A549 (cell line): Measurements from ENCODE around the gene TBCE. TPM values are rescaled to one million over a fixed set of nuclear protein-coding genes. Genes with fewer than 3 reads are reported as not detected.

Source experiments
- ATAC-seq, 2 experiments: fragments of 200-7000 bp in 1 of 2; fragments of >200 bp in 1 of 2; cut with Nextera tagmentation in 1 of 2; cut with Tn5 transposase in 1 of 2; 3 replicates each; pipeline versions ENCODE4 v1.8.0 to v1.9.1; 2018 to 2020; ENCODE audit warnings: mild to moderate bottlenecking in 1 of 2, moderate library complexity in 1 of 2
- CTCF ChIA-PET: fragments of 300-600 bp; sonication (Branson Sonifier 250); formaldehyde crosslinking; extraction: SDS; loops from one replicate; lab custom pipeline; 2021; ENCODE audit warnings: antibody characterized with exemption, inconsistent platforms; lab: Yijun Ruan, JAX
- POLR2A ChIA-PET: fragments of 350-600 bp; formaldehyde crosslinking; extraction: SDS; loops from one replicate; lab custom pipeline; 2021; ENCODE audit warnings: antibody characterized with exemption, inconsistent platforms; lab: Yijun Ruan, JAX
- DNase-seq, 2 experiments: peaks; one replicate each; pipeline versions ENCODE4 v3.0.0 to v3.0.0-alpha.2; 2011 to 2016; ENCODE audit warnings: low read depth in 1 of 2, low spot score in 1 of 2
- FAIRE-seq: peaks from 2 replicates; lab custom pipeline; 2011; peaks lifted over from hg19 to GRCh38; lab: Jason Lieb, UNC
- H3K27ac ChIP-seq, 2 experiments: fragments of >200 bp; sonication (Bioruptor Twin); formaldehyde crosslinking; 3 replicates each; pipeline ENCODE4 v1.5.1; 2016 to 2017
- H3K4me1 ChIP-seq: fragments of >200 bp; sonication (Bioruptor Twin); formaldehyde crosslinking; 3 replicates; pipeline ENCODE4 v1.6.1; 2016
- H3K4me2 ChIP-seq: fragments of >200 bp; sonication (Bioruptor Twin); formaldehyde crosslinking; 3 replicates; pipeline ENCODE4 v1.6.1; 2016
- H3K4me3 ChIP-seq: fragments of >200 bp; sonication (Bioruptor Twin); formaldehyde crosslinking; 3 replicates; pipeline ENCODE4 v1.5.1; 2016
- H3K9me3 ChIP-seq: fragments of >200 bp; sonication (Bioruptor Twin); formaldehyde crosslinking; 3 replicates; pipeline ENCODE4 v1.6.1; 2016
- CBX2 ChIP-seq: fragments of 200-600 bp; sonication (generic); IDR thresholded peaks from 2 replicates; pipeline ENCODE4 v1.6.1; 2016; ENCODE audit warnings: low read depth, mild to moderate bottlenecking, borderline replicate concordance
- CEBPB ChIP-seq, 2 experiments: fragments of >200 bp in 1 of 2; sonication (Bioruptor Twin) in 1 of 2; formaldehyde crosslinking in 1 of 2; IDR thresholded peaks; 2 replicates each; pipeline ENCODE4 v1.6.1; 2012 to 2016
- HDAC2 ChIP-seq: fragments of 200-600 bp; sonication (generic); IDR thresholded peaks from 2 replicates; pipeline ENCODE4 v1.6.1; 2016
- HEYL ChIP-seq: fragments of 250-450 bp; sonication (Bioruptor Pico); IDR thresholded peaks from 2 replicates; pipeline ENCODE4 v1.8.0; 2021; ENCODE audit warnings: mild to moderate bottlenecking, moderate library complexity
- JUN ChIP-seq, 2 experiments: fragments of >200 bp; sonication (Bioruptor Twin); formaldehyde crosslinking; IDR thresholded peaks; 2 replicates in 1 of 2; 3 replicates in 1 of 2; pipeline ENCODE4 v1.6.1; 2016 to 2017
- JUNB ChIP-seq: fragments of >200 bp; sonication (Bioruptor Twin); formaldehyde crosslinking; IDR thresholded peaks from 2 replicates; pipeline ENCODE4 v1.6.1; 2016
- MAZ ChIP-seq: fragments of 150-350 bp; IDR thresholded peaks from 2 replicates; pipeline ENCODE4 v1.6.1; 2014; ENCODE audit warnings: antibody characterized with exemption, low read depth, low read length, borderline replicate concordance
- MYC ChIP-seq: IDR thresholded peaks from 2 replicates; pipeline ENCODE4 v1.6.1; 2012; ENCODE audit warnings: mild to moderate bottlenecking, inconsistent platforms, low read length, improper control_type of control experiment, borderline replicate concordance
- ZSCAN20 ChIP-seq: fragments of 250-450 bp; sonication (Bioruptor Pico); IDR thresholded peaks from 2 replicates; pipeline ENCODE4 v1.8.0; 2022; ENCODE audit warnings: mild to moderate bottlenecking, moderate library complexity
- WGBS: methylation state at CpG from one replicate; pipeline ENCODE4 v1.1.6; 2017; ENCODE audit errors: missing lambda C conversion rate; 5-methylcytosine and 5-hydroxymethylcytosine counted together
- polyA plus RNA-seq, 4 experiments: library from polyadenylated mRNA; depleted of rRNA in 3 of 4; stranded (reverse); fragments of >200 nt; fragmentation: RNase III in 1 of 4; extraction: RNeasy Plus Mini Kit Qiagen cat#74134 plus additional on column Dnase treatment in 1 of 4; gene quantifications; 2 replicates in 3 of 4; 3 replicates in 1 of 4; pipeline ENCODE4 v1.2.3, GENCODE V29; 2011 to 2017
- TF ChIP-seq, protein P1 (sequence below): IDR thresholded peaks from 2 replicates; pipeline ENCODE4 v1.6.1; 2012; ENCODE audit warnings: low read depth, borderline replicate concordance
- TF ChIP-seq, protein P2 (sequence below): IDR thresholded peaks from 2 replicates; pipeline ENCODE4 v1.6.1; 2012
- TF ChIP-seq, protein P3 (sequence below): fragments of >200 bp; sonication (Bioruptor Twin); formaldehyde crosslinking; IDR thresholded peaks from 2 replicates; pipeline ENCODE4 v1.6.1; 2016
- TF ChIP-seq, protein P4 (sequence below): fragments of >200 bp; sonication (Bioruptor Twin); formaldehyde crosslinking; IDR thresholded peaks from 3 replicates; pipeline ENCODE4 v1.5.1; 2016
- TF ChIP-seq, protein P5 (sequence below): fragments of 250-450 bp; sonication (Bioruptor Pico); IDR thresholded peaks from 2 replicates; pipeline ENCODE4 v1.5.0; 2020; ENCODE audit warnings: low read depth, mild to moderate bottlenecking, moderate library complexity
- TF ChIP-seq, protein P6 (sequence below): fragments of 200-600 bp; sonication (generic); IDR thresholded peaks from 2 replicates; pipeline ENCODE4 v1.6.1; 2016; ENCODE audit warnings: antibody characterized with exemption, mild to moderate bottlenecking, moderate library complexity
- TF ChIP-seq, protein P7 (sequence below): fragments of >200 bp; sonication (Bioruptor Twin); formaldehyde crosslinking; IDR thresholded peaks from 3 replicates; pipeline ENCODE4 v1.6.1; 2016

Gene TBCE
- polyA plus RNA-seq, 2 of the 4 experiments (the other 2 are of a cell fraction), result 45.1 to 65.2 TPM

DNA sequence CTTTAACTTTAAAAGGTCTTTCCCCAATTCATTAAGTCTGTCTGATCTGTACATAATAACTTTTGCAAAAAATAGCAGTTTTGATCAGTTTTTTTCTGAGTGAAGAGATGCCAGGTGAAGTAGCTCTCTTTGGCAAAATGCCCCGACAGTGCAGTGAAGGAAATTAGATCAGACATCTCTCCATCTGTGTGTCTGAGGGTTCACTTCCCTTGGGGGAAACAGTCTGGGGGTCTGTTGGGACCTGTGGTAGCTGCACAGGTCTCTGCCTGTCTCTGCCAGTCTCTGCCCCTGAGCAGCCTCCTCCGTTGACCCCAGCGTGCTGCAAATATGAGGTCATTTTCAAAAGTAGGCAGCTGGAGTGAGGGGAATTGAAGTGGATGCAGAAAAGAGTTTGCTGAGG is 54.5 kb downstream of the TBCE start:
- DNase-seq (no peak), FAIRE-seq (no peak), ATAC-seq (no peak)
- no peak for TF ChIP-seq HDAC2
- TF ChIP-seq, protein P1, sequence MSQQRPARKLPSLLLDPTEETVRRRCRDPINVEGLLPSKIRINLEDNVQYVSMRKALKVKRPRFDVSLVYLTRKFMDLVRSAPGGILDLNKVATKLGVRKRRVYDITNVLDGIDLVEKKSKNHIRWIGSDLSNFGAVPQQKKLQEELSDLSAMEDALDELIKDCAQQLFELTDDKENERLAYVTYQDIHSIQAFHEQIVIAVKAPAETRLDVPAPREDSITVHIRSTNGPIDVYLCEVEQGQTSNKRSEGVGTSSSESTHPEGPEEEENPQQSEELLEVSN, result no peak
- no peak for TF ChIP-seq CEBPB (IDR thresholded peaks at IDR 0.05)
- TF ChIP-seq, protein P2, sequence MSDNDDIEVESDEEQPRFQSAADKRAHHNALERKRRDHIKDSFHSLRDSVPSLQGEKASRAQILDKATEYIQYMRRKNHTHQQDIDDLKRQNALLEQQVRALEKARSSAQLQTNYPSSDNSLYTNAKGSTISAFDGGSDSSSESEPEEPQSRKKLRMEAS, result no peak
- TF ChIP-seq ZSCAN20 (CRISPR knock-in tag), result no peak
- TF ChIP-seq CBX2, result no peak
- no peak for TF ChIP-seq MAZ
- TF ChIP-seq, protein P3, sequence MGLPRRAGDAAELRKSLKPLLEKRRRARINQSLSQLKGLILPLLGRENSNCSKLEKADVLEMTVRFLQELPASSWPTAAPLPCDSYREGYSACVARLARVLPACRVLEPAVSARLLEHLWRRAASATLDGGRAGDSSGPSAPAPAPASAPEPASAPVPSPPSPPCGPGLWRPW, result no peak
- TF ChIP-seq, protein P4, sequence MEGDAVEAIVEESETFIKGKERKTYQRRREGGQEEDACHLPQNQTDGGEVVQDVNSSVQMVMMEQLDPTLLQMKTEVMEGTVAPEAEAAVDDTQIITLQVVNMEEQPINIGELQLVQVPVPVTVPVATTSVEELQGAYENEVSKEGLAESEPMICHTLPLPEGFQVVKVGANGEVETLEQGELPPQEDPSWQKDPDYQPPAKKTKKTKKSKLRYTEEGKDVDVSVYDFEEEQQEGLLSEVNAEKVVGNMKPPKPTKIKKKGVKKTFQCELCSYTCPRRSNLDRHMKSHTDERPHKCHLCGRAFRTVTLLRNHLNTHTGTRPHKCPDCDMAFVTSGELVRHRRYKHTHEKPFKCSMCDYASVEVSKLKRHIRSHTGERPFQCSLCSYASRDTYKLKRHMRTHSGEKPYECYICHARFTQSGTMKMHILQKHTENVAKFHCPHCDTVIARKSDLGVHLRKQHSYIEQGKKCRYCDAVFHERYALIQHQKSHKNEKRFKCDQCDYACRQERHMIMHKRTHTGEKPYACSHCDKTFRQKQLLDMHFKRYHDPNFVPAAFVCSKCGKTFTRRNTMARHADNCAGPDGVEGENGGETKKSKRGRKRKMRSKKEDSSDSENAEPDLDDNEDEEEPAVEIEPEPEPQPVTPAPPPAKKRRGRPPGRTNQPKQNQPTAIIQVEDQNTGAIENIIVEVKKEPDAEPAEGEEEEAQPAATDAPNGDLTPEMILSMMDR, result no peak
- no peak for TF ChIP-seq JUNB
- TF ChIP-seq MYC, result no peak
- TF ChIP-seq, protein P5, sequence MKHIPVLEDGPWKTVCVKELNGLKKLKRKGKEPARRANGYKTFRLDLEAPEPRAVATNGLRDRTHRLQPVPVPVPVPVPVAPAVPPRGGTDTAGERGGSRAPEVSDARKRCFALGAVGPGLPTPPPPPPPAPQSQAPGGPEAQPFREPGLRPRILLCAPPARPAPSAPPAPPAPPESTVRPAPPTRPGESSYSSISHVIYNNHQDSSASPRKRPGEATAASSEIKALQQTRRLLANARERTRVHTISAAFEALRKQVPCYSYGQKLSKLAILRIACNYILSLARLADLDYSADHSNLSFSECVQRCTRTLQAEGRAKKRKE (CRISPR knock-in tag), result no peak
- TF ChIP-seq, protein P6, sequence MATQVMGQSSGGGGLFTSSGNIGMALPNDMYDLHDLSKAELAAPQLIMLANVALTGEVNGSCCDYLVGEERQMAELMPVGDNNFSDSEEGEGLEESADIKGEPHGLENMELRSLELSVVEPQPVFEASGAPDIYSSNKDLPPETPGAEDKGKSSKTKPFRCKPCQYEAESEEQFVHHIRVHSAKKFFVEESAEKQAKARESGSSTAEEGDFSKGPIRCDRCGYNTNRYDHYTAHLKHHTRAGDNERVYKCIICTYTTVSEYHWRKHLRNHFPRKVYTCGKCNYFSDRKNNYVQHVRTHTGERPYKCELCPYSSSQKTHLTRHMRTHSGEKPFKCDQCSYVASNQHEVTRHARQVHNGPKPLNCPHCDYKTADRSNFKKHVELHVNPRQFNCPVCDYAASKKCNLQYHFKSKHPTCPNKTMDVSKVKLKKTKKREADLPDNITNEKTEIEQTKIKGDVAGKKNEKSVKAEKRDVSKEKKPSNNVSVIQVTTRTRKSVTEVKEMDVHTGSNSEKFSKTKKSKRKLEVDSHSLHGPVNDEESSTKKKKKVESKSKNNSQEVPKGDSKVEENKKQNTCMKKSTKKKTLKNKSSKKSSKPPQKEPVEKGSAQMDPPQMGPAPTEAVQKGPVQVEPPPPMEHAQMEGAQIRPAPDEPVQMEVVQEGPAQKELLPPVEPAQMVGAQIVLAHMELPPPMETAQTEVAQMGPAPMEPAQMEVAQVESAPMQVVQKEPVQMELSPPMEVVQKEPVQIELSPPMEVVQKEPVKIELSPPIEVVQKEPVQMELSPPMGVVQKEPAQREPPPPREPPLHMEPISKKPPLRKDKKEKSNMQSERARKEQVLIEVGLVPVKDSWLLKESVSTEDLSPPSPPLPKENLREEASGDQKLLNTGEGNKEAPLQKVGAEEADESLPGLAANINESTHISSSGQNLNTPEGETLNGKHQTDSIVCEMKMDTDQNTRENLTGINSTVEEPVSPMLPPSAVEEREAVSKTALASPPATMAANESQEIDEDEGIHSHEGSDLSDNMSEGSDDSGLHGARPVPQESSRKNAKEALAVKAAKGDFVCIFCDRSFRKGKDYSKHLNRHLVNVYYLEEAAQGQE, result no peak
- POLR2A ChIA-PET, result no interaction called here
- CTCF ChIA-PET, result interaction anchor here (0.6 to 1.0 kb wide), 2 partner anchors 169 to 327 kb away, joined by 3 read pairs; no protein-coding TSS in a partner anchor
- Histone ChIP-seq H3K4me3 (no peak overlapping the region), H3K4me1 (peaks cover 2% of the 10 kb centered on the region), H3K27ac (no peak overlapping the region), H3K9me3 (no peaks in the 10 kb centered on the region), H3K4me2 (no peak overlapping the region)
- WGBS, result 94% methylated on average over 3 of the region's 3 CpGs

DNA sequence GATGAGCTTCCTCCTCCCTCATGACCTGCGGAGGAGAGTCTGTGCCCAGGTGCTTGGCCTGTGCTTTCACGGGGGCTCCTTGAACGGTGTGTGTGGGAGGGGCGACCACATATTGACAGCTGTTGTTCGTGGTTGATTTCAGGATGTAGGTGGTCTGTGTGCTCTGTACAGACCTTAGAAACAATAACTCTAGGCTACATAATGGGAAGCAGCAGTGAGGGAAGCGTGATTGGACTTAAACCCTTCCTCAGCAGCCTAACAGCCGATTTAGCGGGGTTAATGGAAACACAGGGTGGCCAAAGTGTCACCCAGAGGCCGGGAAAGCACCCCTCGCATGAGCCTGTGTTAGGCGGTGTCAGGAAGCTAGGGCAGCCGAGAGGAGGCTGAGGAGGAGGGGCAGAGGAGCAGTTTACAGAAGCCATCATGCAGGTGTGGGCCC is 56.0 kb downstream of the TBCE start:
- Histone ChIP-seq H3K9me3 (no peaks in the 10 kb centered on the region), H3K4me1 (no peaks in the 10 kb centered on the region), H3K4me2 (no peak overlapping the region), H3K4me3 (no peak overlapping the region), H3K27ac (no peak overlapping the region)
- CTCF ChIA-PET, result interaction anchor here (0.6 to 1.4 kb wide), 5 partner anchors 10 to 155 kb away, joined by 3 to 5 read pairs (median 4); no protein-coding TSS in a partner anchor
- POLR2A ChIA-PET, result no interaction called here
- FAIRE-seq, result no peak
- DNase-seq, result no peak
- peak in 1 of 2 experiments; percentile 21; a peak in 1 of 6 replicates for ATAC-seq
- WGBS, result 78% methylated on average over 12 of the region's 12 CpGs
- TF ChIP-seq CEBPB (IDR thresholded peaks at IDR 0.05) (no peak), HEYL (CRISPR knock-in tag) (no peak), JUN (IDR thresholded peaks at IDR 0.05) (no peak), MYC (no peak)
- TF ChIP-seq, protein P5 (CRISPR knock-in tag), result no peak
- TF ChIP-seq, protein P7, sequence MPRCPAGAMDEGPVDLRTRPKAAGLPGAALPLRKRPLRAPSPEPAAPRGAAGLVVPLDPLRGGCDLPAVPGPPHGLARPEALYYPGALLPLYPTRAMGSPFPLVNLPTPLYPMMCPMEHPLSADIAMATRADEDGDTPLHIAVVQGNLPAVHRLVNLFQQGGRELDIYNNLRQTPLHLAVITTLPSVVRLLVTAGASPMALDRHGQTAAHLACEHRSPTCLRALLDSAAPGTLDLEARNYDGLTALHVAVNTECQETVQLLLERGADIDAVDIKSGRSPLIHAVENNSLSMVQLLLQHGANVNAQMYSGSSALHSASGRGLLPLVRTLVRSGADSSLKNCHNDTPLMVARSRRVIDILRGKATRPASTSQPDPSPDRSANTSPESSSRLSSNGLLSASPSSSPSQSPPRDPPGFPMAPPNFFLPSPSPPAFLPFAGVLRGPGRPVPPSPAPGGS, result no peak
